Esophagus muscularis mucosa (tissue), 4 donors: Measurements from ENCODE around the gene TCF21. TPM values are rescaled to one million over a fixed set of nuclear protein-coding genes. Genes with fewer than 3 reads are reported as not detected.
"Not testable (repeated sequence)": the region's sequence is repeated elsewhere in the genome, so short reads cannot be mapped to it uniquely, and the experiment has no call there.

Experiments
- DNase-seq: peaks from one replicate; pipeline ENCODE4 v3.0.0-alpha.2; 2017; ENCODE audit errors: extremely low spot score
- H3K27ac ChIP-seq, 4 donors: fragments of 200-600 bp; sonication (generic); replicated peaks in 1 of 4; 1 replicate in 3 of 4; 2 replicates in 1 of 4; pipeline ENCODE4 v1.5.1; 2016 to 2019; ENCODE audit warnings: mild to moderate bottlenecking in 1 of 4
- H3K27me3 ChIP-seq, 4 donors: fragments of 200-600 bp; sonication (generic); one replicate each; pipeline versions ENCODE4 v1.5.1 to v1.6.0; 2016 to 2019
- H3K36me3 ChIP-seq, 4 donors: fragments of 200-600 bp; sonication (generic); one replicate each; pipeline ENCODE4 v1.5.1; 2016 to 2019
- H3K4me1 ChIP-seq, 4 donors: fragments of 200-600 bp; sonication (generic); one replicate each; pipeline ENCODE4 v1.5.1; 2016 to 2019
- H3K4me3 ChIP-seq, 4 donors: fragments of 200-600 bp; sonication (generic); 1 replicate in 2 of 4; 2 replicates in 2 of 4; pipeline ENCODE4 v1.5.1; 2016 to 2019; ENCODE audit warnings: mild to moderate bottlenecking in 4 of 4, moderate library complexity in 1 of 4
- H3K9me3 ChIP-seq, 4 donors: fragments of 200-600 bp; sonication (generic); 1 replicate in 3 of 4; 2 replicates in 1 of 4; pipeline ENCODE4 v1.5.1; 2016 to 2019
- EP300 ChIP-seq: sonication (generic); formaldehyde crosslinking; IDR thresholded peaks from one replicate; pipeline ENCODE4 v1.6.1; 2017; ENCODE audit warnings: antibody characterized with exemption
- POLR2A ChIP-seq: fragments of 450-650 bp; IDR thresholded peaks from one replicate; pipeline ENCODE4 v1.6.1; 2017; ENCODE audit warnings: antibody characterized with exemption, moderate library complexity, mild to moderate bottlenecking, low read depth
- POLR2AphosphoS5 ChIP-seq, 2 donors: sonication (generic); formaldehyde crosslinking; IDR thresholded peaks; one replicate each; pipeline ENCODE4 v1.6.1; 2017; ENCODE audit warnings: antibody characterized with exemption in 2 of 2
- WGBS: methylation state at CpG from one replicate; pipeline ENCODE4 v1.1.5; 2018; 5-methylcytosine and 5-hydroxymethylcytosine counted together
- intact Hi-C: fragments of 100-400 bp; cut with DNase I; formaldehyde crosslinking; loops from one replicate; pipeline ENCODE4 v1.15.1; 2023
- total RNA-seq, 4 donors: library from RNA; depleted of rRNA; stranded (reverse); fragments of >200 nt; gene quantifications; one replicate each; pipeline versions ENCODE4 v1.1.0 to v1.2.1, GENCODE V29; 2016
- TF ChIP-seq, protein P1 (sequence below), 3 experiments: fragments of 200-600 bp in 2 of 3; fragments of 450-650 bp in 1 of 3; sonication (generic) in 2 of 3; IDR thresholded peaks; one replicate each; pipeline ENCODE4 v1.5.1; 2017 to 2019; ENCODE audit warnings: antibody characterized with exemption in 3 of 3, mild to moderate bottlenecking in 2 of 3, moderate library complexity in 1 of 3

TCF21 gene
- total RNA-seq, 4 donors from 2014 or later = 22.2 to 44.5 (median 30.8) TPM

DNA sequence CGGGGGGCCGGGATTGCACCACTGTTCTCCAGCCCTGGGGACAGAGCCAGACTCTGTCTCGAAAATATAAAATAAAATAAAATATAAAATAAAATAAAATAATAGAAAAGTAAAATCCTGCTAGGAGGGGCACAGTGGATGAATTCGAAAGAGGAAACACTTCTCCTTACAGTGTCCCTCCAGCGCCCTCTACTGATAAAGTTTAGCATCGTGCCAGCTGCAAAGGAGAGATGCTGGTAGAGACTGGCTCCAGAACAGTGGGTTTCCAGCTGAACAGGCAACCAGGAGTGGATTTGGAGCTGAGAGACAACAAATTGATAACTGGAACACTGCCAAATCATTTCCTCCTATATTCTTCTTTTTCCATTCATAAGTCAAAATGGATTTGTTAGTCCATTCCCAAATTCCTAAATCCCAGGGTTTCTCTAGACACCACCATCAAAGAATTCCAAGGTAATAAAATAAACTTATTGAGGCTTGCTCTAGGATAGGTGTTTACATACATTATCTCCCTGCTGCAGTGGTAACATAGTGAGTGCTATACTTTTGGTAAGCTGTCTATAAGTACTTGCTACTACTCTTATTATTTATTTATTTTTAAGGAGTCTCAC lies 32.4 kb downstream of the TCF21 start:
- Histone ChIP-seq H3K27ac (no peak overlapping the region), H3K4me3 (peak overlapping the region in 2 of 4 donors; percentile 19 to 25), H3K27me3 (no peaks in the 10 kb centered on the region), H3K4me1 (peaks cover 0 to 24% (median 14%) of the 10 kb centered on the region in 4 donors), H3K9me3 (no peaks in the 10 kb centered on the region), H3K36me3 (no peaks in the 10 kb centered on the region)
- TF ChIP-seq, protein P1, sequence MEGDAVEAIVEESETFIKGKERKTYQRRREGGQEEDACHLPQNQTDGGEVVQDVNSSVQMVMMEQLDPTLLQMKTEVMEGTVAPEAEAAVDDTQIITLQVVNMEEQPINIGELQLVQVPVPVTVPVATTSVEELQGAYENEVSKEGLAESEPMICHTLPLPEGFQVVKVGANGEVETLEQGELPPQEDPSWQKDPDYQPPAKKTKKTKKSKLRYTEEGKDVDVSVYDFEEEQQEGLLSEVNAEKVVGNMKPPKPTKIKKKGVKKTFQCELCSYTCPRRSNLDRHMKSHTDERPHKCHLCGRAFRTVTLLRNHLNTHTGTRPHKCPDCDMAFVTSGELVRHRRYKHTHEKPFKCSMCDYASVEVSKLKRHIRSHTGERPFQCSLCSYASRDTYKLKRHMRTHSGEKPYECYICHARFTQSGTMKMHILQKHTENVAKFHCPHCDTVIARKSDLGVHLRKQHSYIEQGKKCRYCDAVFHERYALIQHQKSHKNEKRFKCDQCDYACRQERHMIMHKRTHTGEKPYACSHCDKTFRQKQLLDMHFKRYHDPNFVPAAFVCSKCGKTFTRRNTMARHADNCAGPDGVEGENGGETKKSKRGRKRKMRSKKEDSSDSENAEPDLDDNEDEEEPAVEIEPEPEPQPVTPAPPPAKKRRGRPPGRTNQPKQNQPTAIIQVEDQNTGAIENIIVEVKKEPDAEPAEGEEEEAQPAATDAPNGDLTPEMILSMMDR (IDR thresholded peaks at IDR 0.05) = peak in 2 of 3 experiments; percentile 81 to 87
- TF ChIP-seq POLR2AphosphoS5 (IDR thresholded peaks at IDR 0.05) (no peak), POLR2A (no peak), EP300 (no peak)
- WGBS = 23% methylated on average over 6 of the region's 6 CpGs
- intact Hi-C loops = no loop called here
- no peak for DNase-seq

DNA sequence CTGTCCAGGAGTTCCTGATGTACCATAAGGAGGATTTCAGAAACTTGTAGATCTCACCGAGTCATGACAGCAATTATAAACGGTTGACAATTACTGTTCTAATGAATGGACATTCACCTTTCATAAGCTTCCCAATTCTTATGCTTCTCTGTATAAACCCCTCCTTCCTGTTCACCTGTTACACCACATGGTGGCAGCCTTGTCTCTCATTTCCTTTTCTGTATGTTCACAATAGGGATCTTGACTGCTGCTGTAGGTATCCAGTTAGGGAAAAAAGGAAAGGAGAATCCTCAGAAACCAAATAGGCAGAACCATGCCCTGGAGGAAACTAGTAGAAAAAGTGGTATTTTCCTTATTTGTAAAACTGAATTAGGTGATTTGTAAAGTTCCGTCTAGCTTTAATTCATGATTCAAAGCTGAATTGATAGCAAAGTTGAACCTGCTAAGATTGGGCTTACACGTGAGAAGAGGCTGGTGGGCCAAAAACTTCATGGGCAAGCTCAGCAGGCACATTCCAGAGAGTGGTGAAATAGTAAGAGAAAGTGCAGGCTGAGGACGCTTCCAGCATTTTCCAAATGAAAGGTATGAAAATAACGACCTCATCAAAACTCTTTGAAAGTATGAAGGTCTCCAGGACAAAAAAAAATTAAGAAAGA lies 35.2 kb downstream of the TCF21 start:
- TF ChIP-seq, protein P1 (IDR thresholded peaks at IDR 0.05) = peak; percentile 89
- TF ChIP-seq POLR2AphosphoS5 (IDR thresholded peaks at IDR 0.05) = no peak
- no peak for TF ChIP-seq POLR2A
- no peak for TF ChIP-seq EP300
- intact Hi-C loops = loop anchor here (1.0 kb wide), 1 partner anchor 173 kb away; no protein-coding TSS in a partner anchor
- 31% methylated on average over 6 of the region's 6 CpGs for WGBS

DNA sequence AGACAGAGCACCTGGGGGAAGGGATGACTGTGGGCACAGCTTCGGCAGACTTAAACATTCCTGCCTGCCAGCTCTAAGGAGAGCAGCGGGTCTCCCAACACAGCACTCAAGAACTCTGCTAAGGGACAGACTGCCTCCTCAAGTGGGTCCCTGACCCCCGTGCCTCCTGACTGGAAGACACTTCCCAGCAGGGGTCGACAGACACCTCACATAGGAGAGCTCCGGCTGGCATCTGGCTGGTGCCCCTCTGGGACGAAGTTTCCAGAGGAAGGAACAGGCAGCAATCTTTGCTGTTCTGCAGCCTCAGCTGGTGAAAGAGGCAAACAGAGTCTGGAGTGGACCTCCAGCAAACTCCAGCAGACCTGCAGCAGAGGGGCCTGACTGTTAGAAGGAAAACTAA lies 42.3 kb downstream of the TCF21 start:
- DNase-seq, H3K27me3 ChIP-seq, H3K4me3 ChIP-seq, H3K36me3 ChIP-seq, H3K4me1 ChIP-seq, H3K9me3 ChIP-seq, H3K27ac ChIP-seq: not testable (repeated sequence)
- intact Hi-C loops = loop anchor here (5.0 kb wide), 1 partner anchor 36 kb away; no protein-coding TSS in a partner anchor
- 60% methylated on average over 1 of the region's 6 CpGs for WGBS

More for the DNA sequence above, 35.2 kb downstream of the TCF21 start:
- Histone ChIP-seq H3K27ac (no peak overlapping the region), H3K9me3 (no peaks in the 10 kb centered on the region), H3K36me3 (no peaks in the 10 kb centered on the region), H3K4me1 (peaks cover 0 to 4% (median 1%) of the 10 kb centered on the region in 4 donors), H3K27me3 (no peaks in the 10 kb centered on the region), H3K4me3 (no peak overlapping the region)
- DNase-seq = no peak

DNA sequence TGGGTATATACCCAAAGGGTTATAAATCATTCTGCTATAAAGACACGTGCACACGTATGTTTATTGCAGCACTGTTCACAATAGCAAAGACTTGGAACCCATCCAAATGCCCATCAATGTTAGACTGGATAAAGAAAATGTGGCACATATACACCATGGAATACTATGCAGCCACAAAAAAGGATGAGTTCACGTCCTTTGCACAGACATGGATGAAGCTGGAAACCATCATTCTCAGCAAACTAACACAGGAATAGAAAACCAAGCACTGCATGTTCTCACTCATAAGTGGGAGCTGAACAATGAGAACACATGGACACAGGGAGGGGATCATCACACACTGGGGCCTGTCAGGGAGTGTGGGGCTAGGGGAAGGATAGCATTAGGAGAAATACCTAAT lies 47.4 kb downstream of the TCF21 start:
- H3K36me3 ChIP-seq, H3K4me1 ChIP-seq, DNase-seq, intact Hi-C loops, H3K9me3 ChIP-seq, H3K27me3 ChIP-seq, H3K27ac ChIP-seq, H3K4me3 ChIP-seq: not testable (repeated sequence)
- 88% methylated on average over 3 of the region's 3 CpGs for WGBS

DNA sequence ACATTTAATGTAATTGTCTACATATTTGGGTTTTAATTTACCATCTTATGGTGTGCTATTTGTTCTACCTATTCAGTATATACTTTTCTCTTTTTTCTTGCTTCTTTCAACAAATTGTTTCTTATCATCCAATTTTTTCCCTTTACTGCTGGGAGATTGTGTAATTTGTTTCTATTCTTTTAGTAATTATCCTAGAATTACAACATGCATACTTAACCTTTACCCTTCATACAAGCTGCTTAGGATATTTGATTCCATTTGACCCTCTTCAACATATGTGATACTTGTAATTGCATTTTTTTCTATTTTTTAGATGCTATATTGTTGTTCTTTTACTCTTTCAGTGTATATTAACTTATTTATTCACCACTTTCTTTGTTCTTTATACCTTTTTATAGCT lies 49.0 kb downstream of the TCF21 start:
- DNase-seq = no peak
- Histone ChIP-seq H3K4me3 (no peak overlapping the region), H3K9me3 (peaks cover 0 to 7% (median 5%) of the 10 kb centered on the region in 4 donors), H3K36me3 (no peaks in the 10 kb centered on the region), H3K4me1 (no peaks in the 10 kb centered on the region), H3K27ac (no peak overlapping the region), H3K27me3 (no peaks in the 10 kb centered on the region)
- TF ChIP-seq, protein P1 (IDR thresholded peaks at IDR 0.05) = no peak
- no peak for TF ChIP-seq EP300
- no peak for TF ChIP-seq POLR2A
- TF ChIP-seq POLR2AphosphoS5 (IDR thresholded peaks at IDR 0.05) = no peak
- intact Hi-C loops = no loop called here

DNA sequence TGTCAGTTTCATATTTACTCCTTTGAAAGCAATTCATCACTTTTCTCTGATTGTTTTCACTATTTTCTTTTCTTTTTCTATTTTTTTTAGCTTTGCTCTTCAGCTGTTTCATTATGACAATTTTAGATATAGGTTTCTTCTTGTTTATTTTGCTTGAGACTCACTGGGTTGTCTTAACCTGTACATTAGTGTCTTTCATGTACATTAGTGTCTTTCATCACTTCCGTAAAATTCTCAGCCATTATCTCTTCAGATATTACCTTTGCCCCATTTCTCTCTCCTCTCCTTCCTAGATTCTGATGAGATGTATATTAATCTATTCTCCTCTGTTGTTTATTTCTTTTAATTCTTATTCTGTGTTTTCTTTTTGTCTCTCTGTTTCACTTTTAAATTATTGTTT lies 49.6 kb downstream of the TCF21 start:
- DNase-seq = no peak

More for the DNA sequence above, 49.6 kb downstream of the TCF21 start:
- no peak for TF ChIP-seq POLR2A
- TF ChIP-seq, protein P1 (IDR thresholded peaks at IDR 0.05) = no peak
- Histone ChIP-seq H3K4me1 (no peaks in the 10 kb centered on the region), H3K27ac (no peak overlapping the region), H3K9me3 (peaks cover 0 to 5% (median 2%) of the 10 kb centered on the region in 4 donors), H3K36me3 (no peaks in the 10 kb centered on the region), H3K27me3 (no peaks in the 10 kb centered on the region), H3K4me3 (no peak overlapping the region)
- WGBS = 94% methylated on average over 1 of the region's 1 CpG
- intact Hi-C loops = no loop called here
